HG02884 (cell line): ENCODE results near the gene B4GALT6.
"Not testable (repeated sequence)": the region's sequence is repeated elsewhere in the genome, so short reads cannot be mapped to it uniquely, and the experiment has no call there.

Source experiments
- ATAC-seq: cut with Tn5 transposase; IDR thresholded peaks from one replicate; pipeline ENCODE4 v1.9.1; 2021; ENCODE audit warnings: mild to moderate bottlenecking, moderate library complexity; ENCODE audit not compliant: unreplicated experiment

Gene B4GALT6, protein sequence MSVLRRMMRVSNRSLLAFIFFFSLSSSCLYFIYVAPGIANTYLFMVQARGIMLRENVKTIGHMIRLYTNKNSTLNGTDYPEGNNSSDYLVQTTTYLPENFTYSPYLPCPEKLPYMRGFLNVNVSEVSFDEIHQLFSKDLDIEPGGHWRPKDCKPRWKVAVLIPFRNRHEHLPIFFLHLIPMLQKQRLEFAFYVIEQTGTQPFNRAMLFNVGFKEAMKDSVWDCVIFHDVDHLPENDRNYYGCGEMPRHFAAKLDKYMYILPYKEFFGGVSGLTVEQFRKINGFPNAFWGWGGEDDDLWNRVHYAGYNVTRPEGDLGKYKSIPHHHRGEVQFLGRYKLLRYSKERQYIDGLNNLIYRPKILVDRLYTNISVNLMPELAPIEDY

DNA sequence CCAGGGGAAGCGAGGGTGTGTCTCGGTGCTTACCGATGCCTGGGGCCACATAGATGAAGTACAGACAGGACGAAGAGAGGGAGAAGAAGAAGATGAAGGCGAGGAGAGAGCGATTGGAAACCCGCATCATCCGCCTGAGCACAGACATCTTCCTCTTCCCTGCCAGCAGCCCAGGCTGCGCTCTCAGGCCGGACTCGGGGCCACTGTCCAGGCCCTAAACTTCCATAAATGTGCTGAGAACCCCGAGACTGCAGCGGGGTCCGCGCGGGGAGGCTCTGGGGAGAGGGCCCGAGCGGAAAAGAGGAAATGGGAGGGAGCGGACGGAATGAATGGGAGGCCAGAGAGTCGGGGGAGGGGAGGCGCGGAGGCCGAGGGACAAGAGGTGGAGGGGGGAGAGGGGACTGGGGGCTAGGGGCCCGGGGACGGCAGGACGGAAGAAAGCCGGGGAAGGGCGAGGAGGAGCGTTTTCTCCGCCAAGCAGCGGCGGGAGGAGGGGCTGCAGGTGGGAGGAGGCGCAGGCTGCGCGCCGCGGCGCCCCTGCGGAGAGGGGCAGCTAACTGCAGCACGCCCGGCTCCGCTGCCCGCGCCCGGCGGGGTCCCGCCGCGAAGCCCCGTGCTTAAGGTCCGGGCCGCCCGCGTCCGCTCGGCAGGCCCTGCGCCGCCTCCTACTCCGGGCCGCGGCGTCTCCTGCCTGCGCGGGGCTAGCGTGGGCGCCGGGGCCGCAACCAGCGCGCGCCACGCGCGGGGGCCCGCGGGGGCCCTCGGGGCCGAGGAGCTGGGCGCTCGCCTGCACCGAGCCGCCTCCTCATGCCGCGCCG lies at the start of gene B4GALT6:
TSS of gene B4GALT6 (minus strand) at position 303 of the 818 bp plus-strand sequence. CDS start at position 148, 155 bp downstream.
- peak; percentile 32 for ATAC-seq

DNA sequence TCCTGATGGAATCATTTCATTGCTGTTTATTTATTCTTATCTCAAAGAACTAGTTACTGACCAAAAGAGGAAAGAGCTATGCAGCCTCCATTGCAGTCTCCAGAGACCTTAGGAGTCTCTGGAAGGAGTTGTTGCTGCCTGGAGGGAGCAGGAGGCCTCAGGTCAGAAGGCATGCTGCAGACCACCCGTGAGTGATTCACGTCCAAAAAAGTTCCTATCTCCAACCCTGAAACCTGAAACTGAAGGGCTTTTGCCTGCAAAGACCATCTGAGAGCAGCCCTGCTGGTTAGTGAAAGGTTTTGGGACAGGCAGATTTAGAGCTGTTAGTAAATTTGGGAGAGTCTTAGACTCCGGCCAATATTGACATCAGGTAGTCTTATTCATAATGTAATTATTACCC lies 47.2 kb upstream of the B4GALT6 start:
- no peak for ATAC-seq

DNA sequence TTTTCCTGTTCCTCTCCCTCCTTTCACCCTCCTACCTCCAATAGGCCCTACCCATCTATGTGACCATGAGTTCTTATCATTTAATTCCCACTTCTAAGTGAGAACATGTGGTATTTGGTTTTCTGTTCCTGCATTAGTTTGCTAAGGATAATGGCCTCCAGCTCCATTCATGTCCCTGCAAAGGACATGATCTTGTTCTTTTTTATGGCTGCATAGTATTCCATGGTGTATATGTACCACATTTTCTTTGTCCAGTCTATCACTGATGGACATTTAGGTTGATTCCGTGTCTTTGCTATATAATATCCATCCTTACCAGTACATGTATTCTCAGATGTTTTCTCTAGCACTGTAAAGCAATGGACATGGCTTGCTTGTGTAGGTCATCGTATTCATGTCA lies 44.8 kb upstream of the B4GALT6 start:
- not testable (repeated sequence) for ATAC-seq

DNA sequence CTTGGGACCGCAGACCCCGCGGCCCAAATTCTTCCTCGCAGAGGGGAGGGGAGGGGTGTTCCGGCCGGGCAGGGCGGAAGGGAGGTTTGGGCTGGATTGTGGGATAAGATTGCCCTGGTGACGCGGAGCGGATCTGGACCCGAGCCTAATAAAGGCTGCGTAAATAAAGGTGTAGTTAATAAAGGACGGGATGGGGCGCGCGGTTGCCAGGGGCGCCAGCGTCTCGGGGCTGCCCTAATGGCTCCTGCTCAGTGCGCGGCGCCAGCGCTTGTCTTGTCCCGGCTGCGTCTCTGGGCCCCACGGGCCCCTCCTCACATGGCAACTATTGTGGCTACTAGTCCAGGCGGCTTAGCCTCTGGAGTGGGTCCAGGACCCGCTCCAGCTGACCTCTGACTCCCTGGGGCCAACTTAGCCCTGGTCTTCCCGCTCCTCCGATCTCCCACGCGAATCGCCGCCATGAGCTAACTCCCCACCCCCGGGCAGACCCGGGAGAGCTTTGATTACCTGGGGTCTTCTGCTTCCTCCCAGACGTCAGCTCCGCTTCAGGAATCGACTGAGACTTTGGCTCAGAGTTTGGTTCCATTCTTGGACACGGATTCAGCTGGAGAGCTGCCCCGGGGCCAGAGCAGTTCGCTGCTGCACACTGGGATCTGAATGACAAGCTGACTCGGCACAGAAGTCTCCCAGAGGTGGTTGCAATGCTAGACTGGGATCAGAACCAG lies 39.8 kb upstream of the B4GALT6 start:
- no peak for ATAC-seq

DNA sequence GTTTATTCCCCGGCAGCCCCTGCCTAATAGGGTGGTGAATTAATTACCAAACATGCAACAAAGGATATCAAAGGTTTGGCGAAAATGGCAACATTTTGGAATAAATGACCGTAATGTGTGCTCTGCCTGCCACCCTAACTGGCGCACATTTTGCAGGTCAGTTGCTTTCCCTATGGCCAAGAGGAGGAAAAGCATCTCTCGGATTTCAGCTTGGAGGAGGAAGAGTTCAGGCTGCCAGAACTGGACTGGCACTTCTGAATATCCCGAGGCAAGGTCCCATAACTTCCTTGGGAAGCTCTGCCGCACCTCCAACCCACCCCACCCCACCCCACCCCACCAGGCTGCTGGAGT lies 39.2 kb upstream of the B4GALT6 start:
- ATAC-seq, result no peak

DNA sequence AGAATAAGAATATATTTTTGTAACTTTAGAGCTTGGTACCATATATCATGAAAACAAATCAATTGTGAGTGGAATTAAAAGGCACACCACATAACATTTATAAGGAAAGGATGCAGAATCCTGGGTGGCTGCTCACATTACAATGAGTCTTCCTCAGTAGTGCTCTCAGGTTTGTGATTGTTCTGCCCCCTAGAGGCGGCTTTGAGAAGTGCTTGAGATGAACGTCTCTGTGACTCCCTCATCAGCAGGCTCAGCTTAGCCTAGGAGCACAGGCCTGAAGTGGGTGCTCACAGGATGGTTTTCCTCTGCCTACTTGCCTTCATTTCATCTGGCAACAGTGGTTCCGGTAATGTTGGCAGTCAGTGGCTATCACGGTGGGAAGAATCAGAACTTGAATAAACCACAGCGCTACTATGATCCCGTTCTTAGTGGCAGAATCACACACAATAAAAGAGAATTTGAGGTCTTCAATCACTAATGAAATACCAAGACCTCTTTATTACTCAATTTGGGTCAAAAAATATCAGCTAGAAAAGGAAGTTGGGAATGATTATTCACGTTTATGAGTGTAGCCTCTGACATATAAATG lies 38.1 kb upstream of the B4GALT6 start:
- peak; percentile 95 for ATAC-seq

DNA sequence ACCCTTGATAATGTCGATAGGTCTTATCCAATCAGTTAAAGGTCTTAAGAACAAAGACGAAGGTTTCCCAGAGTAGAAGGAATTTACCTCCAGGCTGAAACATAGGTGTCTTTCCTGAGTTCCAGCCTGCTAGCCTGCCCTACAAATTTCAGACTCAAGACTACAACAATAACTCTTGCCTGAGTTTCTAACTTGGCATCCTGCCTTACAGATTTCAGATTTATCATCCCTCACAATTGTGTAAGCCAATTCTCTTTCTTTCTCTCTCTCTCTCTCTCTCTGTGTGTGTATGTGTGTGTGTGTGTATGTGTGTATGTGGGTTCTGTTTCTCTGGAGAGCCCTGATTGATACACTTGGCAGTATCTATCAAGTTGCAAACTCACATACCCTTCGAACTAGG lies 37.2 kb upstream of the B4GALT6 start:
- ATAC-seq, result no peak

DNA sequence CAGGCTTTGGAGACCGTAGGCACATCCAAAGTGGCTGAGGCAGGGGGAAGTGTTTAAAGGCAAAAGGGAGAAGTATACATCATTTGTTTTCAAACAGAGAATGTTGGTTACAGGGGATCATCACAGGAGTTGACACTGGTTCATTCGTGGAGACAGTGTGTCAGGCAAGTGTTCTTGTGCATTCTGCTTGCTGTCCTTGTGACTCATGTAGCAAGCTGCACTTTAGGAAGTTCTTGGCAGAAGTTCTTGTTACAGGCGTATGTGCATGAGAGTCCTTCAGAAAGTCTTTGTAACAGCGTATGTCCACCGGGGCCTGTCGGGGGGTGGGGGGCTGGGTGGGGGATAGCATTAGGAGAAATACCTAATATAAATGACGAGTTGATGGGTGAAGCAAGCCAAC lies 36.5 kb upstream of the B4GALT6 start:
- ATAC-seq, result no peak

DNA sequence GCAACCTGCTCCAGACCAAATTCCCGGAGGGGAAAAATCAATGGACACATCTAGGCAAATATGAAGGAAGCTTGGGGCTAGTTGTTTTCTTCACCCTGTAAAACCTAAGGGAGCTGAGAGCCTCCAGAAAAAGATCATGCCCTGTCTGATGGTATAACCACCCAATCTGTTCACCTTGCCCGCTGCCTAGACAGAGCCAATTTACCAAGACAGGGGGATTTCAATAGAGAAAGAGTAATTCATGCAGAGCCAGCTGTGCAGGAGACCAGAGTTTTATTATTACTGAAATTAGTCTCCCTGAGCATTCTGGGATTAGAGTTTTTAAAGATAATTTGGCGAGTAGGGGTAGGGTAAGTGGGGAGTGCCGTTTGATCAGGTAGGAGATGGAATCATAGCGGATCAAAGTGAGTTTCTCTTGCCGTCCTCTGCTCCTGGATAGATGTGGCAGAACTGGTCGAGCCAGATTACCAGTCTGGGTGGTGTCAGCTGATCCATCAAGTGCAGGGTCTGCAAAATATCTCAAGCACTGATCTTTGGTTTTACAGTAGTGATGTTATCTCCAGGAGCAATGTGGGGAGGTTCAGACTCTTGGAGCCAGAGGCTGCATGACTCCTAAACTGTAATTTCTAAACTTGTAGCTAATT lies 35.1 kb upstream of the B4GALT6 start:
- ATAC-seq, result no peak

DNA sequence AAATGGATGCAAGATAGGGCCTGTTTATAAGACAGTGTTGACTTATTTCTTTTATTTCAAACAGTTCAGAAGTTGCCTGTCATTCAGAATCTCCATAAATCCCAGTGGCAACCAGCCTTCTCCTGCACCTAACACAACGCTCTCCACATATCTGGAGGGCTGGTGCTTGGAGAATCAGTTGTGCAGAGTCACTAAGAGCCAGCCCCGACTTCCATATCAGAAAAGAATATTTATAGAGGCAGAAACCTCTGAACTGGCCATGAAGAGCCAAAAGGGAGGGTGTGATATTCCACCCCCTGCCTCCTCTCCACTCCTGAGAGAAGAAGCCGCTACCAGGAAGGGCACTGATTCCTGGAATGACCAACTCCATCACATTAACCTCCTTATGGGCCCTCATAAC lies 34.0 kb upstream of the B4GALT6 start:
- no peak for ATAC-seq

DNA sequence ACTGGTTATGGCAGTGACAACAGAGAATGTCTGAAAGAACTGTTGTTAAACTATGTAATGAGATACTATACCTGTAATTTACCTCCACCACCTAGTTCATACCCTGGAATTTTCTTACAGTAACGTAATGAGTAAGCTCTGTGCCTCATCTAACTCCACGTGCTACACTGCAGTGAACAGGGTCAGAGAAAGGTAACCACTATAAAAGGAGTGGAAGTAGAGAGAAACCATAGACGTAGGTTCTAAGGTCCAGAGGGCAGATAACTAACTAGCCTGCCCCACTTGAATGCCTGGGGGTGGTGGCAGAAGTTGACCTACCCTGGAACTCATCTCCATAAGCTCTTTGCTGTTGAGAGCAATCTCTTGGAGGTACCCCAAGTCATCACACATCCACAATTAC lies 32.0 kb upstream of the B4GALT6 start:
- ATAC-seq, result peak; percentile 88

DNA sequence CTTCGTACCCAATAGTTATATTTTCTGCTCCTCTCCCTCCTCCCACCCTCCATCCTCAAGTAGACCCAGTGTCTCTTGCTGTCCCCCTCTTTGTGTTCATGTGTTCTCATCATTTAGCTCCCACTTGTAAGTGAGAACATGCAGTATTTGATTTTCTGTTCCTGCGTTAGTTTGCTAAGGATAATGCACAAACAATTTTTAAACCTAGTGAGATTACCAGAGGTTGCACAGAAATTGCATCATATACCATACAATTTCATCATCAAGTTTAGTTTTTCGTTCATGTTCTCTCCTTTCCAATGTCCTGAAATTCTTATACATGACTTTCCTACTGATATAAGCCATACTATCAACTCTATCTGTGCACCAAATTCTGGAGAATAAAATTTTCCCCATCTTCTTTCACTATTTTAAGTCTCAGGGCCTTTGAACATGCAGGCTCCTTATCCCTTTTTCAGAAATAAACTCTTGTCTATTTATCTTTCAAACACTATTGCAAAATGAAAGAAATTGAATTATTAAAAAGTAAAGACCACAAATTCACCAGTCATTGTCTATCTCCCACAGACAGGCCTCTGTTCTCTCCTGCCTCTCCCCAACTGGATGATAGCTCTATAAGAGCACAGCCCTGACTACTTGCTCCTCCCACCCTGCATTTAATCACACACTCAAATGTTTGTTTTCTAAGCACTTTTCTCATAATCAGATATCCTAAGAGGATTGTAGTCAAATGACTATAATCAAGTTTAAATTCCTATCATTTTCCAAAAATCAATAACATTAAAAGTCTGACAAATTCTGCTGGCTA lies 27.2 kb upstream of the B4GALT6 start:
- ATAC-seq, result no peak

DNA sequence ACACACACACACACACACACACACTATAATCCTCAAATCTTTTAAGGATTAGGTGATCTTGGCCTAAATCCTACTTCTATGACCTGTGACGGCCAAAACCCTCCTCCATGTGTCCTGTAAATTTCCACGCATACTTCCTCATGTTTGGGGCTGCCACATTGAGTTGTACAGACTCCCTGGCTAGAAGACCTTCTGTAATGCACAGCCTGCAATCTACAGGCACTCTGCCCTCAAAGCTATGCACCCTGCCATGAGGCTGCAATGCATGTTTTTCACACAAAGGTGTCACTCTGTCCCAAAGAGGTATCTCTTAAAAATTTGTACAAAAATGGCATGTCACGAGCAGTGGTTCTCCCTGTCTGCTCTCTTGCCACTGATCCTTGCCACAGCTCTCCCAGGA lies 26.4 kb upstream of the B4GALT6 start:
- peak; percentile 70 for ATAC-seq

DNA sequence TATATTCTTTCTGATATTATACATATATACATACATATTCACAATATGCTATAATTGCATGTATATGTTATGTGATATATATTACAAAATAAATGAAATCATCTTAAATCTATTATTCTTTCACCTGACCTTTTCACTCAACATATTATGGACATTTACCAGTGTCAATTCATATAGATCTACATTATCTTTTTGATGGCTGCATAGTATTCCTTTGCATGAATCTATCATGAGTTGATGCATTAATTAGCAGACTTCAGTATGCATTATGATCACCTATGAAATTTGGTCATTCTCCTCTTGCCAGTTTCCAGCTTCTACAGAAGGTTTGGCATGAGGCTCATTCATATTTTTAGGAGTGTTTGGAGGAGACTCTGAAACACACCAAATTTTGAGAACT lies 23.4 kb upstream of the B4GALT6 start:
- ATAC-seq, result no peak

DNA sequence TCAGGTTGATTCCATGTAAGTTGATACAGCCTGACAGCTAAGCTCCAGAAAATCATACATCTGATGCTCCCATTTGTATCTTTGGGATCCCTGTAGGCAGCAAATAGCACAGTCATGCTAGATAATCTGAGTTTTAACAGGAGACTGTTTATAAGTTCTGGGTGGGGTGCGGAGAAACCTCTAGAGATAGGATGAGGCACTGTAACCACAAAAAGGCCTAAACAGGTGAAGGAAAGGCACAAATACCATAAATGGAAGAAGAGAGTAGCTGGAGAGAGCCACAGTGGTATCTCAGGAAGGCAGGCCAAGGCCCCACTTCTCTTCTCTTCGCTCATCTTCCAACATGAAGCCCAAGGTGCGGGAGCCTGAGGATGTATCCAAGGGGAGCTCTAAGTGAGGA lies 18.1 kb upstream of the B4GALT6 start:
- ATAC-seq, result no peak

DNA sequence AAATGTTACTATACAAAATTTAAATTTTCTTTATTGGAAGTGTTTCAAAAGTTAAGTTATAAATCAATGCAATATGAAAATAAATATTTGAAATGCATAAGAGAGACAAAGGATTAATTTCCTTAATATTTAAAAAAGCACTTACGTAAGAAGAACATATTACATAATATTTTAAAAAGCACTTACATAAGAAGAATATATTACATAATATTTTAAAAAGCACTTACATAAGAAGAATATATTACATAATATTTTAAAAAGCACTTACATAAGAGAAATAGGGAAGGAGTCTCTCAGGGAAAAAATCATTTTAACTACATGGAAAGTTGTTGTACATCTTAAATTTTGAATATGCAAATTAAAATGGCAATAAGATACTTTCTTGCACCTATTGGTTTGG lies 17.4 kb upstream of the B4GALT6 start:
- no peak for ATAC-seq

DNA sequence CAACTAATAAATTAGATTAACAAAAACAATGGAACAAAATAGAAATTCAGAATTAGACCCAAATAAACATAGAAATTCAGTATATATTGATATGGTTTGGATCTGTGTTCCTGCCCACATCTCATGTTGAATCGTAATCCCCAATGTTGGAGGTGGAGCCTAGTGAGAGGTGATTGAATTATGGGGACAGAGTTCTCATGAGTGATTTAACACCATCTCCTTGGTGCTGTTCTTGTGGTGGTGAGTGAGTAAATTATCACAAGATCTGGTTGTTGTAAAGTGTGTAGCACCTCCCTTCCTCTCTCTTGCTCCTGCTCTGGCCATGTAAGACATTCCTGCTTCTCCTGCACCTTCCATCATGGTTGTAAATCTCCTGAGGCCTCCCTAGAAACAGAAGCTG lies 16.6 kb upstream of the B4GALT6 start:
- ATAC-seq, result no peak

DNA sequence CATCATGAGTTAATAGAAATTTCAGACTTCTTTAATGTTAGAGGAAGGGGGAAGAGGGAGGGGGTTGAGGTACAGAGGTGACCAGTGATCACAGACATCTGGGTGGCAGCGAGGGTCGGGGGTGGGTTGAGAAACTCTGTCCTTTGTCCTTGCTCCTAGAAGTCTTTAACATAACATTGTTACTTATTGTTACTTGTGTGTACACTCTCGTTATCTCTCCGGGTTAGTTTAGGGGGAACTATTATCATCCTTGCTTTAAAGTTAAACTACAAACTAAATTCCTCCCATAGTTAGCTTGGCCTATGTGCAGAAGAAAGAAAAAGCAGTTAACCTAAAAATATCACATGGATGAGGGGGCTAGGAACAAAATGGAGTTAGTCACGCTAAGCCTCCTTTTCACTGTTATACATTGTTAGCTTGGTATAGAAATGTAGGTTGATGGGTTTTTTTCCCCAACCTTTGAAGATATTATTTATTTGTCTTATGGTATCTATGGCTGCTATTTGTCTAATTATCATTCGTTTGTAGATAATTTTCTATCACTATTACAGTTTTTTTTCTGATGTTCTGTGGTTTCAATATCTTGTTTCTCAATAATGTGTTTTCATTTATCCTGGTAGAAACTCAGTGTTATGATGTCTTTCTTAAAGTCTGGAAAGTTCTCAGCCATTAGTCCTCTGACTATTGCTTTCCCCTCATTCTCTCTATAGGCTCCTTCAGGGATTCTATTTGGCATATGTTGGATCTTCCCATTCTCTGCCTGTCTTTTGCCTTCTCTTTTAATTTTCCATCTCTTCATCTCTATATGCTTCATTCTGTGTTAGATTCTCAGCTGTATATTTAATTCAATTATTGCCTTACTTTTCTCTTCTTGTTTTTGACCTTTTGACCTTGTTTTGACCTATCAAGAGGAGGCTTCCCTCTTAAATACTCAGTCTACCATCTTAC lies 13.2 kb upstream of the B4GALT6 start:
- ATAC-seq, result no peak

DNA sequence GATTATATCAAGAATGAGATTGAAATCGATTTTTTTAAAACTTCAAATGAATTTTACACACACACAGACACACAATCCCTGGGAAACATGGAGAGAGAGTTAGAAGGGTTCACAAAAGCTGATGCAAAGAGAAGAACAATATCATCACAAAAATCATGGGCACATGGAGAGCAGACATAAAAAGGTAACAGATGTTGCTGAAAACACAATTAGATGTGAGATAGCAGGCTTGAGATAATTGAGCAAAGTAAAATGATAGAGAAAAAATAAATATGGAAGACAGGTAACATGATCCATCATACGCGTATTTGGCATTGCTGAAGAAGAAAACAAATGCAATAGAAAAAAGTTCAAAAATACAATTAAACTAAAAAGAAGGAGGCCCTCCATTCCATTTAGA lies 11.6 kb upstream of the B4GALT6 start:
- no peak for ATAC-seq
